CD4-positive, alpha-beta T cell treated with Interleukin-6 at 100 ng/mL for 8 hours (primary cell): ENCODE measurements around the gene RAB43.

Experiments used
- DNase-seq: peaks from one replicate; pipeline ENCODE4 v3.0.0-alpha.2; 2020; ENCODE audit warnings: mixed read lengths, low spot score

Gene RAB43

DNA sequence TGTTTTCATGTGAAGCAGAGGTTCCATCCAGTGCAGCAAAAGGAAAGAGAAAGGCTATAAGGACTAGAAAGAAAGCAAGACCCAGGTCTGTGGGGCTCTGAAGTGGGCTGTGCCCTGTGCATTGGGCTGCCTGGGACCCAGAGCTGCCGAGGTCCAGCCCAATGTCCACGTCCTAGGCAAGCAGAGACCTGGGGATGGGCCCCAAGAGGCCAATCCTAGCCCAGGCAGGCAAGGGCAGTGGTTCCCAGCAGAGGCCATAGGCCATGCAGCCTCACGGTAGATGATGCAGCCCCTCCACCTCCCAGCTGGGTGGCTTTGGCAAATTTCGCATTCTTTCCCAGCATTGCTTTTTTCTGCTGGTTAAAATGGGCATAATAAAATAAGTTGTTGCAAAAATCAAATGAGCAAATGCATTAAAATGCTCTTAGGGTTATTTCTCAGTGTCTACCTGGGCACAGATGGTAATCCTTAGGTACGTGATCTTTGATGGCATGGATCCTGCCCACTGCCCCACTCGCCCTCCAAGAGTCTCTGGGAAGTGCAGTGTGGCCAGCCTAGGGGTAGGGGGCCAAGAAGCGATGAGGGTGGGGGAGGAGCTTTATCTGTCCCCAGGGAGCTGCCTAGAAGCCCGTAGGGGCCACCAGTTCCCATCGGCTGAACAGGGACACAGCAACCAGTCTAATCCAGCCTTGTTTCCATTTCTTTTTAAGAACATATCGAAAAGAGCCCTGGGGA lies 83.3 kb downstream of the RAB43 start:
- no peak for DNase-seq
